ES-I3 (cell line): ENCODE measurements around the gene SH3PXD2A.
"Not testable (repeated sequence)": the region's sequence is repeated elsewhere in the genome, so short reads cannot be mapped to it uniquely, and the experiment has no call there.

Source experiments
- H3K36me3 ChIP-seq: 2 replicates; pipeline ENCODE4 v1.6.1; 2013; ENCODE audit warnings: mild to moderate bottlenecking, low read length, control low read depth, moderate library complexity; ENCODE audit not compliant: insufficient read depth
- H3K4me1 ChIP-seq: 2 replicates; pipeline ENCODE4 v1.6.1; 2013; ENCODE audit warnings: mild to moderate bottlenecking, control low read depth, low read length; ENCODE audit not compliant: insufficient read depth
- H3K9ac ChIP-seq: 2 replicates; pipeline ENCODE4 v1.6.1; 2013; ENCODE audit warnings: low read depth, mild to moderate bottlenecking, low read length, moderate library complexity
- H3K9me3 ChIP-seq: 2 replicates; pipeline ENCODE4 v1.6.1; 2013; ENCODE audit warnings: mild to moderate bottlenecking, low read length, moderate library complexity; ENCODE audit not compliant: control insufficient read depth, insufficient read depth

SH3PXD2A gene

GRCh38 chr10:103737735-103738367 lies 117.5 kb downstream of the SH3PXD2A start:
- Histone ChIP-seq H3K9ac (no peak overlapping the region), H3K9me3 (no peaks in the 10 kb centered on the region), H3K36me3 (no peaks in the 10 kb centered on the region), H3K4me1 (peaks cover 10% of the 10 kb centered on the region; the same call in 1 of the 2 replicates)

- Histone ChIP-seq H3K9me3 (no peaks in the 10 kb centered on the region), H3K9ac (no peak overlapping the region), H3K4me1 (peaks cover 21% of the 10 kb centered on the region; the same call in 1 of the 2 replicates), H3K36me3 (no peaks in the 10 kb centered on the region)
Measured at GRCh38 chr10:103736763-103737162, 118.6 kb downstream of the SH3PXD2A start.

GRCh38 chr10:103736044-103736443 lies 119.3 kb downstream of the SH3PXD2A start:
- Histone ChIP-seq H3K36me3 (no peaks in the 10 kb centered on the region), H3K9ac (no peak overlapping the region), H3K4me1 (peaks cover 22% of the 10 kb centered on the region; the same call in 1 of the 2 replicates), H3K9me3 (no peaks in the 10 kb centered on the region)

- H3K9me3 ChIP-seq = no peaks in the 10 kb centered on the region
- H3K4me1 ChIP-seq = peaks cover 20% of the 10 kb centered on the region
- H3K36me3 ChIP-seq = no peaks in the 10 kb centered on the region
- no peak overlapping the region for H3K9ac ChIP-seq
Measured at GRCh38 chr10:103734731-103735130, 120.6 kb downstream of the SH3PXD2A start.

GRCh38 chr10:103733045-103733419 lies 122.3 kb downstream of the SH3PXD2A start:
- Histone ChIP-seq H3K4me1 (peaks cover 21% of the 10 kb centered on the region), H3K9me3 (no peaks in the 10 kb centered on the region), H3K9ac (no peak overlapping the region), H3K36me3 (no peaks in the 10 kb centered on the region)

GRCh38 chr10:103732339-103733044 lies 122.9 kb downstream of the SH3PXD2A start:
- Histone ChIP-seq H3K9ac (no peak overlapping the region), H3K36me3 (no peaks in the 10 kb centered on the region), H3K4me1 (peaks cover 21% of the 10 kb centered on the region), H3K9me3 (no peaks in the 10 kb centered on the region)

GRCh38 chr10:103731609-103732270 lies 123.6 kb downstream of the SH3PXD2A start:
- Histone ChIP-seq H3K36me3 (no peaks in the 10 kb centered on the region), H3K4me1 (peaks cover 17% of the 10 kb centered on the region), H3K9ac (no peak overlapping the region), H3K9me3 (no peaks in the 10 kb centered on the region)

GRCh38 chr10:103731026-103731425 lies 124.3 kb downstream of the SH3PXD2A start:
- H3K9me3 ChIP-seq, H3K9ac ChIP-seq, H3K36me3 ChIP-seq: not testable (repeated sequence)
- H3K4me1 ChIP-seq = peaks cover 17% of the 10 kb centered on the region

GRCh38 chr10:103729851-103730250 lies 125.5 kb downstream of the SH3PXD2A start:
- Histone ChIP-seq H3K9ac (no peak overlapping the region), H3K9me3 (no peaks in the 10 kb centered on the region), H3K36me3 (no peaks in the 10 kb centered on the region), H3K4me1 (peaks cover 17% of the 10 kb centered on the region)

GRCh38 chr10:103727991-103728689 lies 127.2 kb downstream of the SH3PXD2A start:
- H3K4me1 ChIP-seq = peaks cover 17% of the 10 kb centered on the region
- H3K9me3 ChIP-seq = no peaks in the 10 kb centered on the region
- no peaks in the 10 kb centered on the region for H3K36me3 ChIP-seq
- no peak overlapping the region for H3K9ac ChIP-seq

GRCh38 chr10:103727546-103727963 lies 127.8 kb downstream of the SH3PXD2A start:
- no peaks in the 10 kb centered on the region for H3K9me3 ChIP-seq
- H3K36me3 ChIP-seq = no peaks in the 10 kb centered on the region
- no peak overlapping the region for H3K9ac ChIP-seq
- H3K4me1 ChIP-seq = peaks cover 12% of the 10 kb centered on the region

- H3K4me1 ChIP-seq = peaks cover 4% of the 10 kb centered on the region
- H3K36me3 ChIP-seq = no peaks in the 10 kb centered on the region
- H3K9ac ChIP-seq = no peak overlapping the region
- no peaks in the 10 kb centered on the region for H3K9me3 ChIP-seq
Measured at GRCh38 chr10:103726637-103727036, 128.7 kb downstream of the SH3PXD2A start.

- Histone ChIP-seq H3K4me1 (peaks cover 8% of the 10 kb centered on the region), H3K36me3 (no peaks in the 10 kb centered on the region), H3K9ac (no peak overlapping the region), H3K9me3 (no peaks in the 10 kb centered on the region)
Measured at GRCh38 chr10:103725242-103725641, 130.1 kb downstream of the SH3PXD2A start.

GRCh38 chr10:103724771-103725170 lies 130.6 kb downstream of the SH3PXD2A start:
- Histone ChIP-seq H3K36me3 (no peaks in the 10 kb centered on the region), H3K9me3 (no peaks in the 10 kb centered on the region), H3K9ac (no peak overlapping the region), H3K4me1 (peaks cover 6% of the 10 kb centered on the region)
